HFFc6 (cell line): ENCODE data around the gene DIDO1. TPM values are rescaled to one million over a fixed set of nuclear protein-coding genes. Genes with fewer than 3 reads are reported as not detected.
"Not testable (repeated sequence)": the region's sequence is repeated elsewhere in the genome, so short reads cannot be mapped to it uniquely, and the experiment has no call there.

Experiments
- DNase-seq: peaks from one replicate; pipeline ENCODE4 v3.0.0-alpha.2; 2018
- H3K27ac Mint-ChIP-seq: 2 replicates; pipeline ENCODE4 v1.8.0; 2020; ENCODE audit warnings: mild to moderate bottlenecking, mixed read lengths
- H3K27me3 Mint-ChIP-seq: 2 replicates; pipeline ENCODE4 v1.8.0; 2021; ENCODE audit warnings: mild to moderate bottlenecking, moderate library complexity, mixed read lengths; ENCODE audit not compliant: insufficient read depth
- H3K36me3 Mint-ChIP-seq: 2 replicates; pipeline ENCODE4 v1.8.0; 2021; ENCODE audit warnings: low read depth, mixed read lengths
- H3K4me1 Mint-ChIP-seq: 2 replicates; pipeline ENCODE4 v1.8.0; 2020; ENCODE audit warnings: low read depth, mixed read lengths
- H3K4me3 Mint-ChIP-seq: 2 replicates; pipeline ENCODE4 v1.8.0; 2020; ENCODE audit warnings: mild to moderate bottlenecking, moderate library complexity, mixed read lengths
- H3K9me3 Mint-ChIP-seq: 2 replicates; pipeline ENCODE4 v1.8.0; 2020; ENCODE audit warnings: mild to moderate bottlenecking, mixed read lengths
- CTCF ChIP-seq: fragments of 200-600 bp; sonication (generic); IDR thresholded peaks from 2 replicates; pipeline ENCODE4 v1.5.0; 2021; ENCODE audit warnings: antibody characterized with exemption, mild to moderate bottlenecking
- total RNA-seq, 6 experiments: library from RNA; stranded (reverse); fragmentation: NEBNext Ultra II Directional; extraction: Animal tissue kit (Norgen Biotek cat#: 25700); gene quantifications; 2 replicates in 1 of 6; 3 replicates in 5 of 6; pipeline ENCODE4 v1.2.3, GENCODE V29; 2021

The DIDO1 gene
- total RNA-seq, 6 experiments from 2014 or later: 31.9 to 36.1 (median 34.8) TPM

- Mint-ChIP-seq H3K4me1 (no peaks in the 10 kb centered on the region), H3K4me3 (no peak overlapping the region), H3K27me3 (peaks cover 20% of the 10 kb centered on the region), H3K36me3 (no peaks in the 10 kb centered on the region), H3K9me3 (no peaks in the 10 kb centered on the region), H3K27ac (no peak overlapping the region)
- TF ChIP-seq CTCF: no peak
- DNase-seq: no peak
Measured at GRCh38 chr20:62963614-62964397, 37.5 kb upstream of the DIDO1 start.

DNA sequence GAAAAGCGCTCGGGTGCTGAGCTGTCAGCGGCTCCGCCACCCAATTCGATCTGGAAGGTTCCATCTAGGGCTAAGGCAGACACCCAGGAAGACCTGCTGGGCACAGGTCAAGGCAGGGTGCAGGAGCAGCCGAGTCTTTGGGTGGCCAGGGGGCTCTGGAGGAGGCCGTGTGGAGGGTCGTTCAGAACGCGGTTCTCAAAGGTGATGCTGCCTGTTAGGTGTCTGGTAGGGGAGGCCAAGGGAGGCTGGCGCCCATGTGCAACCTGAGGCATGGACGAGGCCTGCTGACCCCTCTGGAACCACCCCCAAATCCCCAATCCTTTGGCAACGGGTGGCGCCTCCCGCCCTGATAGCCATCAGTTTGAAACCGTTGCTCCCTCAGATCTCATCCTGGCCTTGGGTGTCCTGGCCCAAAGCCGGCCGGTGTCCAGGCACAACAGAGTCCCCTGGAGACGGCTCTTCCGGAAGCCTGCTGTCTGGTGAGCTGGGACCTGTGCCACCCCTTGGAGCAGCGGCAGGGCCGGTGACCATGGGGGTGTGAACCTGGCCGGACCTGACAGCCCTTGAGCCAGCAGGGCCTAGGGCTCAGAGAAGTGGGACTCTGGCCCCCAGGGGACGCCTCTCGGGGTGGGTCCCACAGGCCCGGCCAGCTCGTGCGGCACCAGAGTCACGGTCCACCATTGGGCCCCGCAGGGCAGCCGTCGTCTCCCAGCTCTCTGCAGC, 36.7 kb upstream of the DIDO1 start:
- Mint-ChIP-seq H3K36me3 (no peaks in the 10 kb centered on the region), H3K27ac (no peak overlapping the region), H3K4me3 (no peak overlapping the region), H3K27me3 (peaks cover 15% of the 10 kb centered on the region), H3K9me3 (no peaks in the 10 kb centered on the region), H3K4me1 (no peaks in the 10 kb centered on the region)
- no peak for DNase-seq
- no peak for TF ChIP-seq CTCF

GRCh38 chr20:62962221-62962879, 36.0 kb upstream of the DIDO1 start:
- Mint-ChIP-seq H3K4me1 (no peaks in the 10 kb centered on the region), H3K27ac (no peak overlapping the region), H3K36me3 (no peaks in the 10 kb centered on the region), H3K27me3 (peaks cover 14% of the 10 kb centered on the region), H3K9me3 (no peaks in the 10 kb centered on the region), H3K4me3 (no peak overlapping the region)
- no peak for TF ChIP-seq CTCF
- DNase-seq: no peak

- no peaks in the 10 kb centered on the region for H3K36me3 Mint-ChIP-seq
- DNase-seq: no peak
- H3K9me3 Mint-ChIP-seq: no peaks in the 10 kb centered on the region
- no peaks in the 10 kb centered on the region for H3K4me1 Mint-ChIP-seq
- peaks cover 14% of the 10 kb centered on the region for H3K27me3 Mint-ChIP-seq
- H3K27ac Mint-ChIP-seq: no peak overlapping the region
- TF ChIP-seq CTCF: no peak
- H3K4me3 Mint-ChIP-seq: no peak overlapping the region
Measured at GRCh38 chr20:62961799-62962198, 35.5 kb upstream of the DIDO1 start.

DNA sequence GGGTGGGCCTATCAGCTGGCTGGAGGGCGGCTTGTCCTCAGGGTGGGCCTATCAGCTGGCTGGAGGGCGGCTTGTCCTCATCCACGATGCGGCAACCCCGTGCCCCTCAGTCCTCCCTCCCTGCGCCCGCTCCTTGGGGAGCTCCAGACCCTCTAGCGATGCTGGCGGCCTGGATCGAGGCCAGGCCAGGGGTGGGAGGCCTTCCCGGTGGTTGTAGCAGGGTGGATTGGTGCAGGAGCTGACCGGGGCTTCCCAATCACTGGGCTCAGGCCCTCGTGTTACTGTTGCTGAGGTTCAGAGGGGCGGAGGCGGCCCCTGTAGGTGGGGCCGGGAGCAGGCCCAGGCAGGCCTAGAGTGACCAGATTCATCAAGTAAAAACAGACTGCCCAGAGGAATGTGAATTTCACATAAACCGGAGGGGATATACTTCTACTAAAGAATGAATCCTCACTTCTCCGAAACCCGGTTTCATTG, 35.0 kb upstream of the DIDO1 start:
- peaks cover 10% of the 10 kb centered on the region for H3K27me3 Mint-ChIP-seq
- no peak for TF ChIP-seq CTCF
- no peaks in the 10 kb centered on the region for H3K4me1 Mint-ChIP-seq
- no peaks in the 10 kb centered on the region for H3K9me3 Mint-ChIP-seq
- H3K4me3 Mint-ChIP-seq: no peak overlapping the region
- no peak for DNase-seq
- no peak overlapping the region for H3K27ac Mint-ChIP-seq
- H3K36me3 Mint-ChIP-seq: no peaks in the 10 kb centered on the region

DNA sequence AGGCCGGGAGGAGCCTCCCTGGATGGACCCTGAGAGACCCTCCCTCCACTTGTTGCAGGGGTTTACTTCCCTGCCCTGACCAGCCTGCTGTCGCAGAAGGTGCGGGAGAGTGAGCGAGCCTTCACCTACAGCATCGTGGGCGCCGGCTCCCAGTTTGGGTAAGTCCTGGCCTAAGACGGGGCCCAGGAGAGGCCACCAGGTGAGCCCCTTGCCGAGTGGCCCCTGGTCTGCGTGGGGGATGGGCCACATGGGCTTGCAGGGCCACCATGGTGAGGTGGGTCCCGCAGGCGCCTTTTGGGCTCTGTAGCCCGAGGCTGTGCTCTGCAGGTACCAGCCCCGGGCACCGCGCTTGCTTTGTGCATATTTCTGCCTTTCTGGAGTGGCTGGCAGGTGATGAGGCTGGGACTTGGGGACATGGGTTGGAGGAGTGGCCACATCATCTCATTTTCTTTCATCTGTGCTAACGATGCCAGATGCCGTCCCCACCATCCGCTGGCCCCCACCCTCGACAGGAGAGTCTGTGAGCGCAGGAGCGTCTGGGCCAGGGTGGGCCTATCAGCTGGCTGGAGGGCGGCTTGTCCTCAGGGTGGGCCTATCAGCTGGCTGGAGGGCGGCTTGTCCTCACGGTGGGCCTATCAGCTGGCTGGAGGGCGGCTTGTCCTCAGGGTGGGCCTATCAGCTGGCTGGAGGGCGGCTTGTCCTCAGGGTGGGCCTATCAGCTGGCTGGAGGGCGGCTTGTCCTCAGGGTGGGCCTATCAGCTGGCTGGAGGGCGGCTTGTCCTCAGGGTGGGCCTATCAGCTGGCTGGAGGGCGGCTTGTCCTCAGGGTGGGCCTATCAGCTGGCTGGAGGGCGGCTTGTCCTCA, 34.4 kb upstream of the DIDO1 start:
- not testable (repeated sequence) for H3K4me3 Mint-ChIP-seq, DNase-seq, H3K4me1 Mint-ChIP-seq, H3K9me3 Mint-ChIP-seq, H3K27ac Mint-ChIP-seq, H3K27me3 Mint-ChIP-seq, H3K36me3 Mint-ChIP-seq
